K562 (cell line): ENCODE measurements around the gene TNIK. TPM values are rescaled to one million over a fixed set of nuclear protein-coding genes. Genes with fewer than 3 reads are reported as not detected.

ENCODE experiments used
- BRD9 ChIP-seq: fragments of 450-650 bp; IDR thresholded peaks from 2 replicates; pipeline ENCODE4 v1.6.1; 2018; ENCODE audit warnings: low read depth; ENCODE audit not compliant: partially characterized antibody
- CBFA2T3 ChIP-seq: fragments of 450-650 bp; IDR thresholded peaks from 2 replicates; pipeline ENCODE4 v1.6.1; 2017
- CBFB ChIP-seq: sonication (generic); formaldehyde crosslinking; IDR thresholded peaks from 2 replicates; pipeline ENCODE4 v1.4.0; 2020; ENCODE audit warnings: mild to moderate bottlenecking, missing genetic modification reagents
- CBX2 ChIP-seq: fragments of 200-600 bp; sonication (generic); IDR thresholded peaks from one replicate; pipeline ENCODE4 v1.6.1; 2012; ENCODE audit warnings: mild to moderate bottlenecking, low read length, inconsistent platforms; ENCODE audit not compliant: insufficient read depth, poor library complexity, severe bottlenecking
- CEBPG ChIP-seq, 3 experiments: fragments of 200-800 bp in 1 of 3; sonication (Bioruptor generic) in 1 of 3; sonication (generic) in 1 of 3; formaldehyde crosslinking in 1 of 3; IDR thresholded peaks in 2 of 3; conservative IDR thresholded peaks in 1 of 3; 2 replicates each; pipeline versions ENCODE4 v1.6.1 to v1.8.0; 2016 to 2022; ENCODE audit warnings: missing compliant biosample characterization in 2 of 3, missing genetic modification characterization in 2 of 3, mild to moderate bottlenecking in 1 of 3, missing genetic modification reagents in 1 of 3
- EHMT2 ChIP-seq: fragments of 450-650 bp; IDR thresholded peaks from 2 replicates; pipeline ENCODE4 v1.6.1; 2018; ENCODE audit warnings: antibody characterized with exemption
- HLTF ChIP-seq: fragments of 450-650 bp; IDR thresholded peaks from 2 replicates; pipeline ENCODE4 v1.6.1; 2016
- KAT2B ChIP-seq: IDR thresholded peaks from one replicate; pipeline ENCODE4 v1.6.1; 2012; ENCODE audit warnings: low read depth, mild to moderate bottlenecking, control low read depth, inconsistent platforms, low read length, moderate library complexity
- NFATC3 ChIP-seq: fragments of 450-650 bp; IDR thresholded peaks from 2 replicates; pipeline ENCODE4 v1.6.1; 2017; ENCODE audit warnings: mild to moderate bottlenecking
- NONO ChIP-seq, 2 experiments: fragments of 200-400 bp in 1 of 2; fragments of 450-650 bp in 1 of 2; formaldehyde crosslinking in 1 of 2; IDR thresholded peaks; 2 replicates each; pipeline ENCODE4 v1.6.1; 2017; ENCODE audit warnings: low read depth in 2 of 2, mild to moderate bottlenecking in 2 of 2, moderate library complexity in 2 of 2, low read length in 1 of 2
- NR2C1 ChIP-seq, 2 experiments: fragments of 450-650 bp; IDR thresholded peaks; 2 replicates each; pipeline ENCODE4 v1.6.1; 2017; ENCODE audit warnings: mild to moderate bottlenecking in 2 of 2, antibody characterized with exemption in 1 of 2, inconsistent platforms in 1 of 2, missing compliant biosample characterization in 1 of 2, missing genetic modification characterization in 1 of 2
- TAF7 ChIP-seq: fragments of 450-650 bp; IDR thresholded peaks from 2 replicates; pipeline ENCODE4 v1.6.1; 2016; ENCODE audit warnings: missing genetic modification characterization, missing compliant biosample characterization
- TAL1 ChIP-seq: fragments of 450-650 bp; IDR thresholded peaks from 2 replicates; pipeline ENCODE4 v1.6.1; 2016; ENCODE audit warnings: mild to moderate bottlenecking
- TCF3 ChIP-seq: sonication (generic); formaldehyde crosslinking; IDR thresholded peaks from 2 replicates; pipeline ENCODE4 v1.4.0; 2020; ENCODE audit warnings: mild to moderate bottlenecking, missing genetic modification reagents
- TEAD4 ChIP-seq, 2 experiments: sonication (generic) in 1 of 2; formaldehyde crosslinking in 1 of 2; IDR thresholded peaks; 2 replicates each; pipeline versions ENCODE4 v1.6.1 to v1.8.0; 2012 to 2022; ENCODE audit warnings: borderline replicate concordance in 1 of 2, inconsistent platforms in 1 of 2, low read length in 1 of 2, mild to moderate bottlenecking in 1 of 2, missing genetic modification reagents in 1 of 2
- ZFPM2 ChIP-seq: fragments of 250-450 bp; sonication (Bioruptor Pico); IDR thresholded peaks from 2 replicates; pipeline ENCODE4 v1.5.1; 2022; ENCODE audit warnings: mild to moderate bottlenecking
- ZNF232 ChIP-seq: sonication (generic); formaldehyde crosslinking; IDR thresholded peaks from 2 replicates; pipeline ENCODE4 v1.8.0; 2022; ENCODE audit warnings: mild to moderate bottlenecking, missing genetic modification reagents
- ZNF263 ChIP-seq: sonication (generic); formaldehyde crosslinking; IDR thresholded peaks from 2 replicates; pipeline ENCODE4 v1.8.0; 2022; ENCODE audit warnings: mild to moderate bottlenecking, missing genetic modification reagents, borderline replicate concordance
- ZNF76 ChIP-seq: fragments of 250-450 bp; sonication (Bioruptor Pico); IDR thresholded peaks from 2 replicates; pipeline ENCODE4 v1.4.0; 2020; ENCODE audit warnings: mild to moderate bottlenecking, moderate library complexity, borderline replicate concordance
- polyA plus RNA-seq, 8 experiments: library from polyadenylated mRNA; depleted of rRNA in 4 of 8; stranded (reverse) in 5 of 8; unstranded in 3 of 8; fragments of >200 nt; fragmentation: Nextera tagmentation in 2 of 8; fragmentation: Illumina TruSeq in 1 of 8; extraction: Ambion mirVana in 2 of 8; extraction: Trizol in 1 of 8; gene quantifications; 2 replicates each; pipeline versions ENCODE4 v1.2.1 to v1.2.3, GENCODE V29; 2011 to 2014; ENCODE audit warnings: inconsistent platforms in 1 of 8, missing spikeins in 1 of 8
- total RNA-seq, 7 experiments: library from RNA; depleted of rRNA in 6 of 7; stranded (reverse); fragments of >200 nt in 6 of 7; fragmentation: Illumina TruSeq in 2 of 7; extraction: Trizol in 2 of 7; gene quantifications; 2 replicates each; pipeline versions ENCODE4 v1.2.1 to v1.2.3, GENCODE V29; 2011 to 2021; ENCODE audit warnings: low replicate concordance in 1 of 7
- TF ChIP-seq, protein P1 (sequence below): sonication (generic); formaldehyde crosslinking; IDR thresholded peaks from 2 replicates; pipeline ENCODE4 v1.8.1; 2023; ENCODE audit warnings: mild to moderate bottlenecking, missing genetic modification reagents
- TF ChIP-seq, protein P2 (sequence below): fragments of 250-450 bp; sonication (Bioruptor Pico); IDR thresholded peaks from 2 replicates; pipeline ENCODE4 v1.4.0; 2020; ENCODE audit warnings: mild to moderate bottlenecking

Gene TNIK
- total and polyA plus RNA-seq, 9 of the 15 experiments (the other 6 are each of a cell fraction or from before 2014, with no cell fraction given), result 6.6 to 39.0 (median 24.7) TPM

DNA sequence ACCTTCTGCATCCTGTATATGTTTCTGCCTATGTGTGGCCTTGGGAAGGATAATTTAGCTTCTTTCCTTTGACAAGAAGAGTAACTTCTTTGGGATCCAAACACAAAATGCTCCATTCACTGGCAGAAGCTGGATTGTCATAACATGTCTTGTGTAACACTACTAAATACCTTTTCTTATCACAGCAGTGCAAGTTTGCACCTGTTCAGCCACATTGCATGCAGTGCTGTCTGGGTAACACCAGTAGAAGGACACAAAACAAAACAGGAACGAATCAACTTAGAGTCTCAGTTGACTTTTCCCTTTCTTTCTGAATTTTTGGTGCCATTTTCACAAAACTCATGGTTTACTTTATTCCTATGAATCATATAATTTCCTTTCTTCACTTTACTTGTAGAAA is 43.6 kb upstream of the TNIK start (continued):
- TF ChIP-seq, protein P1, sequence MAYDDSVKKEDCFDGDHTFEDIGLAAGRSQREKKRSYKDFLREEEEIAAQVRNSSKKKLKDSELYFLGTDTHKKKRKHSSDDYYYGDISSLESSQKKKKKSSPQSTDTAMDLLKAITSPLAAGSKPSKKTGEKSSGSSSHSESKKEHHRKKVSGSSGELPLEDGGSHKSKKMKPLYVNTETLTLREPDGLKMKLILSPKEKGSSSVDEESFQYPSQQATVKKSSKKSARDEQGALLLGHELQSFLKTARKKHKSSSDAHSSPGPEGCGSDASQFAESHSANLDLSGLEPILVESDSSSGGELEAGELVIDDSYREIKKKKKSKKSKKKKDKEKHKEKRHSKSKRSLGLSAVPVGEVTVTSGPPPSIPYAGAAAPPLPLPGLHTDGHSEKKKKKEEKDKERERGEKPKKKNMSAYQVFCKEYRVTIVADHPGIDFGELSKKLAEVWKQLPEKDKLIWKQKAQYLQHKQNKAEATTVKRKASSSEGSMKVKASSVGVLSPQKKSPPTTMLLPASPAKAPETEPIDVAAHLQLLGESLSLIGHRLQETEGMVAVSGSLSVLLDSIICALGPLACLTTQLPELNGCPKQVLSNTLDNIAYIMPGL, result no peak
- TF ChIP-seq NONO (IDR thresholded peaks at IDR 0.05; ENCODE audit: low read depth in 2 of 2, low read length in 1 of 2) (no peak), NR2C1 (IDR thresholded peaks at IDR 0.05) (no peak), NR2C1 (tag; IDR thresholded peaks at IDR 0.05) (no peak), ZNF232 (CRISPR knock-in tag) (no peak), NFATC3 (no peak), TCF3 (CRISPR knock-in tag) (peak; percentile 36; the same call in 1 of the 2 replicates), ZNF76 (CRISPR knock-in tag) (no peak), TEAD4 (IDR thresholded peaks at IDR 0.05; ENCODE audit: low read length) (peak; percentile 46; the same call in 1 of the 2 replicates), TEAD4 (CRISPR knock-in tag; IDR thresholded peaks at IDR 0.05; ENCODE audit: borderline replicate concordance) (no peak), CBFB (CRISPR knock-in tag) (no peak), BRD9 (no peak), HLTF (no peak), ZFPM2 (CRISPR knock-in tag) (no peak), CEBPG (CRISPR knock-in tag; IDR thresholded peaks at IDR 0.05) (no peak), CEBPG (tag; conservative IDR thresholded peaks at IDR 0.05 in 1 of 2, IDR thresholded peaks at IDR 0.05 in 1 of 2) (no peak), KAT2B (no peak), TAL1 (peak; percentile 25; the same call in 1 of the 2 replicates), EHMT2 (no peak), CBFA2T3 (peak; percentile 30; the same call in 1 of the 2 replicates), ZNF263 (CRISPR knock-in tag) (no peak), CBX2 (no peak), TAF7 (no peak)
- TF ChIP-seq, protein P2, sequence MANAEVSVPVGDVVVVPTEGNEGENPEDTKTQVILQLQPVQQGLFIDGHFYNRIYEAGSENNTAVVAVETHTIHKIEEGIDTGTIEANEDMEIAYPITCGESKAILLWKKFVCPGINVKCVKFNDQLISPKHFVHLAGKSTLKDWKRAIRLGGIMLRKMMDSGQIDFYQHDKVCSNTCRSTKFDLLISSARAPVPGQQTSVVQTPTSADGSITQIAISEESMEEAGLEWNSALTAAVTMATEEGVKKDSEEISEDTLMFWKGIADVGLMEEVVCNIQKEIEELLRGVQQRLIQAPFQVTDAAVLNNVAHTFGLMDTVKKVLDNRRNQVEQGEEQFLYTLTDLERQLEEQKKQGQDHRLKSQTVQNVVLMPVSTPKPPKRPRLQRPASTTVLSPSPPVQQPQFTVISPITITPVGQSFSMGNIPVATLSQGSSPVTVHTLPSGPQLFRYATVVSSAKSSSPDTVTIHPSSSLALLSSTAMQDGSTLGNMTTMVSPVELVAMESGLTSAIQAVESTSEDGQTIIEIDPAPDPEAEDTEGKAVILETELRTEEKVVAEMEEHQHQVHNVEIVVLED, result no peak
